GM21528 (cell line): ENCODE data around the gene C6orf163.
"Not testable (repeated sequence)": the region's sequence is repeated elsewhere in the genome, so short reads cannot be mapped to it uniquely, and the experiment has no call there.

ENCODE experiments used
- ATAC-seq: cut with Tn5 transposase; IDR thresholded peaks from one replicate; pipeline ENCODE4 v1.9.1; 2021; ENCODE audit warnings: mild to moderate bottlenecking, moderate library complexity; ENCODE audit not compliant: unreplicated experiment, low FRiP score

The C6orf163 gene

DNA sequence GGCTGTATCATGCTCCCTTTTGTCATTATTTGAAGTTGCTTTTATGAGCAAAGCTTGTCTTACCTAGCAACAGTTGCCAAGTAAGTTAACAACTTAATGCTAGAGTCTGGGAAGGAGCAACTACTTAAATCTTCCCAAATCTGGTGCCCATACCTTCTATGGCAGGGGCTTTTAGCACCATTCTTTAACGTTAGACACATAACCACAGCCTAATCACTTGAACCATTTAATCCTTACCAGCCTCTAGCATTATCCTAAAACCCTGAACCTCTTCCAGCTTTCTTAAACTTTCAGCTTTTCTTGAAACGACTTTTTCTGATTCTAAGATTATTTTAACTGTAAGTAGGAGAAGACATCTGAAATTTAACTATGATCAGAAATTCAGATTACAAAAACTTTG, at the start of gene C6orf163:
Gene C6orf163, plus strand, starts transcription at position 83 of the 400 bp plus-strand sequence. Its CDS starts 287 bp downstream, at position 370.
- ATAC-seq, result no peak

DNA sequence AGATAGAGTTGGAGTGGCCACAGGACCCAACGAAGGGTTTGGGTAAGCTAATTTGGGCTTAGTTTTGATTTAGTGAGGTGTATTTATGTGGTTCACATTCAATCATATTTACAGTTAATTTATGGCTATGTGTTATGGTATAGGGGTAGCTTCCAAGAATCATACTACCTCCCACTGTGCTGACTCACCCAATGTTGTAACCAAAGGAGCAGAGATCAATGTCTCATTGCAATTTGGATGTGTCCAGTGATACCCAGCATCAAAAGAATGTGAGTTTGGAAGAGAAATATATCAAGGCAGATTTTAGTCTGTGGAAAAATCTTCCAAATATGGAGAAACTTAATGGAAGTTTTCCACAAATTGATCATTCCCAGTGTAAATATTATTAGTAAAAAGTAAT, 47.5 kb upstream of the C6orf163 start:
- no peak for ATAC-seq

DNA sequence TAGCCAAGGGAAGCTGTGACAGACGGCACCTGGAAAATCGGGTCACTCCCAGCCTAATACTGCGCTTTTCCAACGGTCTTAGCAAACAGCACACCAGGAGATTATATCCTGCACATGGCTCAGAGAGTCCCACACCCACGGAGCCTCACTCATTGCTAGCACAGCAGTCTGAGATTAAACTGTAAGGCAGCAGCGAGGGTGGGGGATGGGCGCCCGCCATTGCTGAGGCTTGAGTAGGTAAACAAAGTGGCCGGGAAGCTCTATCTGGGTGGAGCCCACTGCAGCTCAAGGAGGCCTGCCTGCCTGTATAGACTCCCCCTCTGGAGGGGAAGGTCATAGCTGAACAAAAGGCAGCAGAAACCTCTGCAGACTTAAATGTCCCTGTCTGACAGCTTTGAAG, 43.3 kb upstream of the C6orf163 start:
- ATAC-seq, result not testable (repeated sequence)

DNA sequence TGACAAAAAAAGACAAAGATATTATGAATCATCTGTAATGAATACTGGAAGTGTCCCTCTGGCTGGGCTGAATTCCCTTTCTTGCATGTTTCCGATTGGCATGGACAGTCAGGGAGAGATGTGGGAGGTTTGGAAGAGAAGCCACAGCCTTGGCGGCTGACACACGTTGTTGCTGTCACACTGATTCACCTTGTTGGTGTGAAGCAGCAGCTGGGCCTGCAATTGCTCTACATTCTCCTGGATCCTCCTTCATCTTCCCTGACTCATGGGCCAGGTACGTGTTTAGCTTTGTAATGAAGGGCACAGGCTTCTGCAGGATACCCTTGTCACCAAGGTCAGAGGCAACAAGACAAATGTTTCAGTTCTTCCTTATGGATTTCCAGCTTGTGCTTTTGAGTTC, 35.6 kb upstream of the C6orf163 start:
- no peak for ATAC-seq

DNA sequence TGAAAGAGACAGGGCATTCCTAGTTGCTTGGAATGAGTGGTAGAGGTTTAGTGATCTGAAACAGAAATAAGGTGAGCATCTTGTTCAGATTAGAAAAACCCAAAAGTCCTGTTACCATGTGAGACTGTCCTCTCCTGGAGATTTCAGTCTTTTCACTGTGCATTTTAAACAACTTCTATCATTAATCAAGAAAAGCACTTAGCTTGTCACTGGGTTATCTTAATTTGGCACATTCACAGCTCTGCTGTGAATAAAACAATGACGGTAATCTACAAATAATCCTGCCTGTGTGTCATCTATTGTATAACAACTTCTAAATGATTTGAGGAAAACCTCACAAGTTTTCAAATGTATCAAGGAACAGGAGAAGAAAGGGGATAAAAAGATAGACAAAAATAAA, 31.8 kb upstream of the C6orf163 start:
- no peak for ATAC-seq

DNA sequence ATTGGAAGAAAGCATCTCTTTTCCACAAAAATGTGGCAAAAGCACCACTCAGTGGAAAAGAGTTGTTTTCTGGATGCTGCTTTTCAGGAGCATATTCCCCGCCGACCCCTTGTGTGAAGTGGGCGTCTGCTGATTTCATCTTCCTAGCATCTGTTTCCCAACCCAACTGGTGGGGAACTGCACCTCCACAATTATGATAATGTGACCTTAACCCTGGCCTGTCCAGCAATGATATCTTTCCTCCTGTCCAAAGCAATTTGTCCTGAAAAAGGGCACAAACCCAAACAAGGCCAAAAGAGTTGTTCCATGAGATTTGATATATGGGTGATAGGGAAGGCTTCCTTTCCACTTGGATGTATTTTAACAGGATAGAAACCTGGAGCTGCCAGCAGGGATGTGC, 29.5 kb upstream of the C6orf163 start:
- ATAC-seq, result no peak

DNA sequence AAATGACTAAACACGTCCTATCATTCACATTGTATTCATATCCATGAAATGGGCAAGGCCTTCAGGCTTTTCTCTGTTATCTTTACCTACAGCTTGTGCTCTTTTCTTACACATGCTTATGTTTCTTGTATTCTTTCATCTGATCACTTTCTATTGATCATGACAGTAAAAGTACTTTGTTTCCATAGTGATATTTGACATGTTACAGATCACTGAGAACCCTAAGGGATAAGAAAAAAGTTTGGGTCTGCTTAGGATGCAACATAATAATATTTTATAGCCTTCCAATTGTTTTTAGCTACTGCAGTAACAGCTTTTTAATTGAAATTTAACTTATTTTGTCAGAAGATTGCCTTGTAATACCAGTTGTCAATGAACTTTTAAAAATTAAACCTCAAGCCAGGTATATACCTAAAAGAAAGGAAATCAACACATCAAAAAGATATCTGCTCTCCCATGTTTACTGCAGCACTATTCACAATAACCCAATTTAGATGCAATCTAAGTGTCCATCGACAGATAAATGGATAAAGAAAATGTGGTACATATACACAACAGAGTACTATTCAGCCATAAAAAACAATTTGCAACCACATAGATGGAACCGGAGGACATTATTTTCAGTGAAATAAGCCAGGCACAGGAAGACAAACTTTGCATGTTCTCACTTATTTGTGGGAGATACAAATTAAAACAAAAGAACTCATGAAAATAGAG, 25.2 kb upstream of the C6orf163 start:
- ATAC-seq, result no peak

DNA sequence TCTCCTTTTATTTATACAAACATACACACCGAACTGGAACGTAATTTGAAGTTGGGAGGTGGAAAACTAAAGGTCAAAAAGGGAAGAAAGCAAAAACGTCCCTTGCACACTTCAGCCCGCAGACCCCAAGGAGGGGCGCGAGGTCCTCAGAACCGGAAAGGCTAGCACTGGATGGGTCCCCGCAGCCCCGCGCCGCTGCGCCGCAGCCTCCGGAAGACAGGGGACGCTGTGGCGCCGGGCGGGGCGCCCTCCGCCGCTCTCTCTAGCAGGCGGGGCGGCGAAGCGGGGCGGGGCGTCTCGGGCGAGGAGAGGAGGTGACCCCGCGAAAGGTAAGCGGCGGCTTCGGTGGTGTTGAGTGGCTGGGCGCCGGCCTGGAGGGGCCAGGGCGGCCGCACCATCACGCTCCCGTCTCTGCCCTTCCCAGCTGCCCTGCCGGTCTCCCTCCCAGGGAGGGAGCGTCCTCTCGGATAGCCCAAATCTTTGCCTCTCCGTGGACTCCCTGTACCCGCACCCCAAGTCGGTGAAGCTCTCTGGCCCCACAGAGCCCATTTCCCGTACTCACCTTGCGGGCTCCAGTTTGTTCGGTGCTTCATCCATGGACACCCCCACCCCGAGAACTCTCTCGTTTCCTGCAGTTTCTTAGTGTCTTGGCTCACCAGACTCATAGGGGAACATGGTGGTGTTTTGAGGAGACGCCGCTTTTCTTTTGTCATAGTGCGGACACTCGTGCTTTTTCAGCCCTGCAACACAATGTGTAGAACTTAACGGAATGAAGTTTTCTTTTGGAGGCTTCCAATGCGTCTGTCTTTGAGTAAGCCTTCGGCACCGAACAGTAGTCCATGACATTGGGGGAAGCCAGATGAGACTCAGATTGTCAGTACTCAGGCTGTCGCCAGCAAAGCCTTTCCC, 22.1 kb upstream of the C6orf163 start, which contains the start of gene SMIM8:
Gene SMIM8, plus strand, starts transcription at position 285 of the 909 bp plus-strand sequence. CDS start 14,444 bp downstream, outside the sequence.
- peak; percentile 100 for ATAC-seq

DNA sequence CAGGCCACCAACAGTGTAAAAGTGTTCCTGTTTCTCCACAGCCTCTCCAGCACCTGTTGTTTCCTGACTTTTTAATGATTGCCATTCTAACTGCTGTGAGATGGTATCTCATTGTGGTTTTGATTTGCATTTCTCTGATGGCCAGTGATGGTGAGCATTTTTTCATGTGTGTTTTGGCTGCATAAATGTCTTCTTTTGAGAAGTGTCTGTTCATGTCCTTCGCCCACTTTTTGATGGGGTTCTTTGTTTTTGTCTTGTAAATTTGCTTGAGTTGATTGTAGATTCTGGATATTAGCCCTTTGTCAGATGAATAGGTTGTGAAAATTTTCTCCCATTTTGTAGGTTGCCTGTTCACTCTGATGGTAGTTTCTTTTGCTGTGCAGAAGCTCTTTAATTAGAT, 20.7 kb upstream of the C6orf163 start:
- ATAC-seq, result not testable (repeated sequence)

DNA sequence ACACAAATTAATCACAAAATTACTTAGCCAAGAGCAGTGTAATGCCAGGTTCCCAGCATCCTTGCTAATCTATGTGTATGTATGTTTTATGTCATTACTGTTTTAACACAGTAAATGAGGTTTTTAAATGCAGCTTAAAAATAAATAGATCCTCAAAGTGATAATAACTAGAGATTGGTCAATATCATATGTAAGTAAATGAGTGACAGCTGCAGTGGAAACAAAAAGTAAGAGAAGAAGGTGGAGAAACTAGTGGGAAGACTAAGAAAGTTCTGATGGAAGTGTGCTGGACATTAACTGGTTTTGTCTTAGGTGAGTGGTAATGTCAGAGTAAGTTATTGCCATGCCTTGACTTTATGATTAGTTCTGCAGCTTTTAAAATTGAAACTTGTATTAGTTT, 13.7 kb upstream of the C6orf163 start:
- ATAC-seq, result no peak

DNA sequence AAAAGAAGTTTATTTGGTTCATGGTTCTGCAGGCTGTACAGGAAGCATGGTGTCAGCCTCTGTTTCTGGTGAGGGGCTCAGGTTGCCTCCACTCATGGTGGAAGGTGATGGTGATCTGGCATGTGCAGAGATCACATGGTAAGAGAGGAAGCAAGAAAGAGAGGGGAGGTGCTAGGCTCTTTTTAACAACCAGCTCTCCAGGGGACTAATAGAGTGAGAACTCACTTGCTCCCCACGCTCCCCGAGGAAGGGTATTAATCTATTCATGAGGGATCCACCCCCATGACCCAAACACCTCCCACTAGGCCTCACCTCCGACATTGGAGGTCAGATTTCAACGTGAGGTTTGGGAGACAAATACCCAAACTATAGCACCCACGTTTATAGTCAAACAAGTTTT, 11.6 kb upstream of the C6orf163 start:
- no peak for ATAC-seq

DNA sequence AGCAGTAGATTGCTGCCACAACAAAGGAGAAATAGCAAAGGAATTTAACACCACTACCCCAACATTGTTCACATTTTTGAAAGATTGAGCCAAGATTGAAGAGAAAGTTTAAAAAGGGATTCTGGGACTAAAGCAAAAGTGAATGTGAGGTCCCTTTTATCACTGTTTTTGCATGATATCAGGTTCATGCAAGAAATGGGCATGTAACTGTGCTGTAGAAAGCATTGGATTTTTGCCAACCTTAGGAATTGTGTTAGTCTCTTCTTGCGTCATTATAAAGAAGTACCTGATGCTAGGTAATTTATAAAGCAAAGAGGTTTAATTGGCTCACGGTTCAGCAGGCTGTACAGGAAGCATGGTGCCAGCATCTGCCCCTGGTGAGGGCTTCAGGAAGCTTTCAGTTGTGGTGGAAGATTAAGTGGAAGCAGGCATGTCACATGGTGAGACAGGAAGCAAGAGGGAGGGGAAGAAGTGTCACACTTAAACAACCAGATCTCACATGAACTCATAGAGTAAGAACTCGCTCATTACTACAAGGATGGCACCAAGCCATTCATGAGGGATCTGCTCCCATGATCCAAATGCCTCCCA, 10.9 kb upstream of the C6orf163 start:
- no peak for ATAC-seq

DNA sequence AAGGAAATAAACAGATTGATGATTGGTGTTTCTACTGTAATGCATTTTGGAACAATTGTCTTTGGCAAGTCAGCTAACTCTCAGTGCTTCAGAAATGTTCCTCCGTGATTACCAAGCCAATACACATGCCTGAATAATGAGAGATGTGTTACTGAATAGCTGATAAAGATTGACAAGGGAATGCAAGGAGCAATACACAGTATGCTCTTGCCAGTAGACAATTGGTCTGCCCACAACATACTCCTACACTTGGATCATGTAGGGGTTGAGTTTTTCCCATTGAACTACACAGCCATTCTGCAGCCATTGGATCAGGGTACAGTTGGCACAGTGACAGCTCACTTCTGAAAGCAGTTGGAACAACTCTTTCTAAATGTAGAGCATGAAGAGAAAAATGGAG, 9.9 kb upstream of the C6orf163 start:
- no peak for ATAC-seq

DNA sequence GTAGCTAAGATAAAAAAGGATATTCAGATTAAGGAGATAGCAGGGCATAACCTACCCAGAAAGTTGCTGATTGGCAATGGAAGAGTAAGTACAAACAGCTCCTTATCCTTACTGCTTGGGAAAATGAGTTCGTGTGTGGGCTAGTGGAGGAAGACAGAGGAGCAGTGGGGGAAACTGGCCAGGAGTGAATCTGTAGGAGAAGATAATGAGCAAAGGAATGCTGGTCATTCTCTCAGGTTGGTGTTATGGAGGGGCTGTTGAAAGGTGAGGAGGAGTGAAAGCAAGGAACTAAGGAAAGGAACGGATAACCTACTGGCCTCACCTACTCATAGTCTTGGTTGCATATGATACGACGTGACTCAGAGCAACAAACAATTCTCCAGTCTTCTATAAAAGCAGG, 8.2 kb upstream of the C6orf163 start:
- ATAC-seq, result no peak

DNA sequence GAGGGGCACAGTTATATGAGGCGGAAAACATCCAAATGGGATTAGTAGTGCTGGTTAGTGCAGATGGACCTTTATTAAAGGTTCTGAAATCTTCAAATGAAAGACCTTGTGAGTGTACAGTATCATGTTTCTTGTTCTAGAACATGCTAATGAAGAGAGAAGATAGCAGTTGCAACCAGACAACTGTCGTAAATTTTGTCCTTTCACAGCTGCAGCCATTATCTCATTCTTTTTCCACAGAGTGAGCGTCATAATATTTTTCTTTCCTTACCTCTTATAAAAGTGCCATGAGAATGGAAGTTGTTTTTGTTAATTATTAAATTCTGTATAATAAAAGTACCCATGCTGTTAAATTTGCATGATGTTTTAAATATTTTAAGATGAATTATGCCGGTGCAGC, 4.4 kb upstream of the C6orf163 start:
- no peak for ATAC-seq

DNA sequence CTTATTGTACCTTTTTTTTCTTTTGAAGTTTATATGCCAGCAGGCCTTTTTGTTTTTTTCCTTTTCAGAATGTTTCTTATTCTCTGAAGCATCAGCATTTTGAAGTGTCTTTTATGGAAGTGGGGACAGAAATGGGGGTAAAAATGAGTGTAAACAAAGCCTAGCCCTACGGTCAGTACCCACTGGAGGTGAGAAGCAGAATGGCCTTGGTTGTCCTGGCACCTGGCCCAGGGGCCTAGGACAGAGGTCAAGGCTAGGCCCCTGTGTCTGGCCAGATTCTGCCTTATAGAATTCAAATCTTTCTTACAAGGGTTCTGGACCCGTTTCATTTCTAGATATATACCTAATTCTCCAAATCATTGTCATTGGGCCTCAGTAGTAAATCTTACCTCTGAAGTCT, 3.5 kb upstream of the C6orf163 start:
- ATAC-seq, result no peak

DNA sequence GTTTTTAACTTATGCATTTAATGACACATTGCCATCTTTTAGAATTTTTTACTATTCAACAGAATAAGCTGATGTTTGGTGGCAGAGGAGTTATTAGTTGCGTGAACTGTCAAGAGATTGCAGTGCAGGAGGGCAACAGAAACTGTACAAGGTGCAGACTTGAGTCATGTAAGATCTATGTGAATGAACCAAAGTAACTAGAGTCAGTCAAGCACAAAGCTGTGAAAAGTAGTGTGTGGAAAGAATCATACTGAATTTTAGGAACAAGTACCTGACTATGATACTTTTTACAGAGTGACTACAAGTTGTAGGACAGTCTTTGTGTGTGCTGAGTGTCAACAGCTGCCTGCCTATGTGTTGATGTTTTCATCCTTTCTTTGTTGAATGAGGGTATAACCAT, 2.7 kb upstream of the C6orf163 start:
- ATAC-seq, result peak; percentile 84

DNA sequence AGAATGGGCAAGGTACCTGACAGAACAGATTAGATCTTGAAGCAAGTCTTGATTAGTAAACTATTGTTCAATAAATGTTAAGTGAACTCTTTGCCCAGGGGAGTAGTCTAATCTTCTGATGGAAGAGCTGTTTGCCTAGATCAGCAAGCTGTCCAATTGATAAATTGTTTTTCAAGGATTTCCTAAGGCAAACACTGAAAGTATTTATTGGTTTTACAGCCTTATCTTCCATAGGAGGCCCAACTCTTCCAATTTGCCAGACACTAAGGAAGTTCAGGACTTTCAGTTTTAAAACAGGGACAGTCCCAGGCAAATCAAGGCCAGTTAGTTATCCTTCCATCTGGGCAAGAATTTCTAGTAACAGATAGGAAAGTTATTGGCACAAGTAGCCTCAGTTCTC, 1.8 kb upstream of the C6orf163 start:
- ATAC-seq, result no peak

DNA sequence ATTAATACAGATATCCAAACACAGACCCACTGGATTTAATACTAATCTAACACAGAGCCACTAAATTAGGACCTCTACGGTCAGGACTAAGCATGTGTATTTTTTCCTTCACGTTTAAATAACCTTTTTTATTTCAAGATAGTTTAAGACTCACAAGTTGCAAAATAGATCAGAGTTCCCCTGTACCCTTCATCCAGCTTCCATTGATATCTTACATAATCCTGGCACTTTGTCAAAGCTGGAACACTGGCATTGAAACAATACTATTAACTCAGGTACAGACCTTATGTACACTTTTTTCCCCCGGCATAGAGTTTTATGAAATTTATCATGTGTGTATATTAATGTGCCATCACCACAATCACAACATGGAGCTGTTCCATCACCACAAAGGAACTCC, 2.1 kb downstream of the C6orf163 start:
- ATAC-seq, result no peak

DNA sequence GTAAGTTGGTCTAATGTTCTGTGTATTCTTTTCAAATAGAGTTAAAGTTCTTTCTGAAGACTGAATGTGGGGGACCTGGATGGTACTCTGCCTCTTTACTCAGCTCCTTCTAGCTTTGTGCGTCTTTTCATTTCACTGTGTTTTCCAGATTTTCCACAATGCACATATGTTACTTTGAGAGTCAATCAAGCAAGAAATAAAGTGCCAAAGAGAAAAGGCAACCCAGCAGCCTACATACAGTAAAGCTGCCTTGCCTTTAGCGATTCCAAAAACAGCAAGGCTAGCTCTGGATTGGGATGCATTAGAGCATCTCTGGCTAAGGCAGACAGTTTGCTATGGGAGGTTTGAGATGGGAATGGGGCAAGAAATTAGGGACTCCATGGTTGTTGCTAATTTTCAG, 5.3 kb downstream of the C6orf163 start:
- no peak for ATAC-seq

DNA sequence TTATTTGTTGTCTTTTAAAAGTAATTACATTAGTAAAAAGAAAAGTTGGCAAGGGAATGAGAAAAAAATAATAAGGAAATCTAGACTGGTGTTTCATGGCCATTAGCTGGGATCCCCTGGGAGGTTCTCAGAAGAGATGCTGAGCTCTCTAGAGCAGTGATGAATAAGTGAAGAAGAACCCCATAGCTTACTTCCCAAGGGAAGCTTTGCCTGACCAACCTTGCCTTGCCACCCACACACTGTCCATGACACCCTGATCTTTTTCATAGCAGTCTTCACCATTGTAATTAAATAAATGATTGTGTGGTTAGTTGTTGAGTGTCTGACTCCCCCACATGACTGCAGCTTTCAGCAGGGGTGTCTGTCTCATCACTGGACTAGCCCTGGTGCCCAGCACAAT, 5.9 kb downstream of the C6orf163 start:
- no peak for ATAC-seq
